GM21367 (cell line): Measurements from ENCODE around the gene AQP2.

Experiments
- ATAC-seq: cut with Tn5 transposase; IDR thresholded peaks from one replicate; pipeline ENCODE4 v1.9.1; 2021; ENCODE audit not compliant: unreplicated experiment

Gene AQP2

DNA sequence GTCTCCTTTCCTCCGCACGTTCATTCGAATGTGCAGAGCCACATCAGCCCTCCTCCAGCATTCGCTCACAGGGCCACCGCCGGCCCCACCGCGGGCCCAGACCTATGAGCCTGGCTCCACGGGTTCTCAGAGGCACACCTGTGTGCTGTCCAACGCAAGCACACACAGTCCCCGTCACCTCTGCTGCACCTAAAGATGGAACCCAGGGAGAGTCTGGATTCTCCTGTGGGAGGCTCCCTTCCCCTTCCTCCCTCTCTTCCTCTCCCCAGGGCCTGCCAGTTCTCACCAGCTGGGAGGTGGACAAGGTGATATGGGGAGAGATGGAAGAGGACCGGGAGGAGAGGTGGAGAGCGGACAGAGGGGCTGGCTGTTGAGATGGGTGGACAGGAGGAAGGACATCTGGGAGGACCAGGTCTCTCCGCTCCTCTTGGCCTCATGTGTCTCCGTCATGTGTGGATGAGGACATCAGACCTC lies 17.3 kb downstream of the AQP2 start:
- no peak for ATAC-seq

DNA sequence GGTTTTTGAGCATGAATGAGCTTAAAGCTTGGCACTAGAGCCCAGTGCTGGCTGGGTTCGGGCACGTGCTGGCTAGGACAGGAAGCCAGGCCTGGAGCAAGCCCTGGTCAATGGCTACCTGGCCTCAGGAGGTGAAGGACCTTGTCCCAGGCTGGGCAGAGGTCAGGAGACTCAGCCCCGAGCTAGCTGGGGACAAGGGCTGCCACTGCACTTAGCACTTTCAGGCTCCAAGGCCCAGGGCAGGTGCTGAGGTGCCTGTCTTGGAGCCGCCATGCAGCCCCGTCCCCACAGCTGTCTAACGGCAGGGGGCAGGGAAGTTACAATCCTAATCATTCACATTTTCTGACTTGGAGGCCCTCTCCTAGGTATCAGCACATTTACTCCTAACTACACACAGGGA lies 17.9 kb downstream of the AQP2 start:
- ATAC-seq = no peak

DNA sequence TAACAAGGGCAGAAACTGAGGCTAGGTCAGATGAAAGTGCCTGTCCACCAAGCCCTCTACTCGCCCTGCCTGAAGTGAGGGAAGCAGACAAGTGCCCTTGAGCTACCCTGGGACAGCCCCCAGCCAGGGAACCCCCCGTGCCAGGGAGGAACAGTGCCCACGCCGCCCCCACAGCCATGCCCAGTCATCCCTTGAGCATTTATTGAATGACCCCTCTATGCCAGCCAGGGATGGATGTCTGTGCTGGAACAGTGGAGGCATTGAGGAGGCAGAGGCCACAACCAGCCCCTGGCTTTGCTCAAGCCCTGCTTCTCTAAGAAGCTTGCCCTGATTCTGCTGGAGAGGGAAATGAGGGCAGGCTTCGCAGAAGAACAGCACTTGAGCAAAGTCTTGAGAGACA lies 18.5 kb downstream of the AQP2 start:
- no peak for ATAC-seq

DNA sequence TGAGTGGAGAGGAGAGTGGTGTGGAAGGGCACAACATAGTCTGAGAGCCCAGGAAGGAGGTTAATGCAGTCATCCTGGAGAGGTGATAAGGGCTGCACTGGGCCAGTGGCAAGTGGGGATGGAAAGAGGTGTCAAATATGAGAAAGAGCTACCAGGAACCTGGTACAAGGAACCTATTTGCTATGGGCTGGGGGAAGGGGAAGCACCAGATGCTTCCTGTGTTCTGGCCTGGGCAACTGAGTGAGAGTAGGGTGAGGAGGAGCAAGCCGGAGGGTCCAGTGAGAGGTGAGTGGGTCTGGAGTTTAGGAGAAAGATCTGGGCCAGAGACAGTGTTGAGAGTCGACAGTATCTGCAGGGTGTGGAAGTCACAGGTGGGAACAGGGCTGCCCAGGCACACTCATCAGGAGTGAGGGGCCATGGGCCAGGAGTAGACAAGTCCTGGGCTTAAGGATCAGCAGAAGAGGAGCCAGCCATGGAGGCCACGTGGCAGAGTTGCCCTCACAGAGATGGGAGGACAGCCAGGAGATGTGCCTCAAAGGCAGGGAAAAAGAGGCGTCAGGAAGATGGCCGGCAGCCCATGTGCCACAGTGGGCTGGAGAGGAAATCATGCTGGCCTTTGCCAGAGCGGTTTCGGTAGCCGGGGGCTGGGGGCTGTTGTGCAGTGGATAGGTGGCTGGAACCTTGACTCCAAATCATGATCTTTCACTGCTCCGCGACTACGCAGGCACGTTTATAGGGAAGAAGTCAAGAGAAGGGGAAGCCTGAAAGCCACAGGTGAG lies 19.3 kb downstream of the AQP2 start:
- no peak for ATAC-seq

DNA sequence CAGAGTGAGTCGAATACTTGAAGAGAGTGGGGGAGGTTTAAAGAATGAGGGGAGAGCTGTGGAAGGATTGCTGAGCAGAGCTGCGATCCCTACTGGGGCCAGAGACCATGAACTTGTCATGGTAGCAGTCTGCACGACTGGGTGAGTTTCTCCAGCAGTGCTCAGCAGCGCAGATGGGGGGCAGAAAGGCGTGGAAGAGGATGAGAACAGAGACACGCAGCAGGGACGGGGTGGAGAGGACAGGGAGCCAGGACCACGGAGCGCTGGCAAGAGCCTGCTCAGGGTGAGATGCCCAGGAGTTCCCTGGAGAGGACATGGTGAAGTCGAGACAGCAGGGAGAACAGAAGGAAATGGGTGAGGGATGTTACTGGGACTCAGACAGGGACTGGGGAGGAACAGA lies 20.1 kb downstream of the AQP2 start:
- no peak for ATAC-seq

DNA sequence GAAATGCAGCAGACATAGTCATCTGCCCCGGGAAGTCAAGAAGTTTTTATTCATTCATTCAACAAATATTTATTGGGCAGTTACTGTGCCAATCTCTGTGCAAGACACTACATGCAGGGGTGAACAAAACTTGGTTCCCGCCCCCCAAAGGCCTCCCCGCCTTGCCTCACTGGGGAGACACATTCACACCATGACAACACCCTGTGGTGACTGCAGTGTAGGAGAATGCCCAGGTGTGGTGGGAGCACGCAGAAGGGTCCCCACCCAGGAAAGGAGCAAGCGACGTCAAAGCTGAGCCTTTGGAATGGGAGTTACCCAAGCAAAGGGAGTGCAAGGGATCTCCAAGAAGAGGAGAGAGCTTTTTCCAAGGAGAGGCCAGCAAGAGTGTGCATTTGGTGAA lies 20.6 kb downstream of the AQP2 start:
- ATAC-seq = no peak

DNA sequence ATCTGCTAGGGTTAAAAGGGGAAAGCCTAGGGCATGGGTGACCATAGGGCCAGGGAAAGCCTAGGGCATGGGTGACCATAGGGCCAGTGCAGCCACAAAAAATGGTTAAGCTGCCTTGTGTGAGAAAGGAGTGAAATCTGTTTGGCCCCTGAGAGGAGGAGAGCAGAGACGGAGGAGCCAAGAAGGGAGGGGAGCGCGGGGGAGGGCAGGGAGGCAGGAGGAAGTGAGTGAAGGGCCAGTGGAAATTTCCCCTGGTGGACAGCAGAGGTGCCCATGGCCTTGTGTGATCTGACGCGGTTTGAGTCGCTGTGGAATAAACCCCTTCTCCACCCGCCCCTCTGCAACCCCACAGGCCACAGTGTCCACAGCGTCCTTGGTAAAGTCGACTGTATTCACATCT lies 21.6 kb downstream of the AQP2 start:
- ATAC-seq = no peak

DNA sequence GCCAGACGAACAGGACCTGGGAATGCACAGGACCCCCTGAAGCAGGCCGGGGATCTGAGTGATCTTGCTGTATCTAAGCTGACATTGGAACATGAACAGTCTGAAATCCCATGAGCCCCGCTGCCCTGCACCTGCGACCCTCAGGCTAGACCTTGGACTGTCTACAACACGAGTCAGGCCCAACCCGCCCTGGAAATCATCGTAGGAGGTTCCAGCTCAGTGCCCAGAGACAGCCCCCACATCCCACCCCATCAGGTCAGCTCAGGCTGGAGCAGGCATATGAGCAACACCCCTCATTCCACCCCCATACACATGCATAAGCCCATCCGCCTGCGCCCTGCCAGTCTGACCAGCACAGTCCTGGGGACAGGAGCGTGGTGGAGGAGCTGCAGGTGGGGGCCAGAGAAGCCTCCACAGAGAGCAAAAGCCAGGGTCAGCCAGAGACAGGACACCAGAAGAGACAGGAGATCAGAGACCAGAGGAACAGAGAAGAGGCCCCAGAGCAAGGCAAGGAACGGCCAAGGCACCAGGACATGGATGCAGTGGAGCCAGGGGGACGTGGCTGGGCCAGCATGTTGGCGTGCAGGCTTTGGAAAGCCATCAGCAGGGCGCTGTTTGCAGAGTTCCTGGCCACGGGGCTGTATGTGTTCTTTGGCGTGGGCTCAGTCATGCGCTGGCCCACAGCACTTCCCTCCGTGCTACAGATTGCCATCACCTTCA lies 22.3 kb downstream of the AQP2 start, which contains the start of gene AQP6:
TSS of gene AQP6 (plus strand) at position 307 of the 720 bp plus-strand sequence. CDS start at position 534, 227 bp downstream.
- no peak for ATAC-seq

DNA sequence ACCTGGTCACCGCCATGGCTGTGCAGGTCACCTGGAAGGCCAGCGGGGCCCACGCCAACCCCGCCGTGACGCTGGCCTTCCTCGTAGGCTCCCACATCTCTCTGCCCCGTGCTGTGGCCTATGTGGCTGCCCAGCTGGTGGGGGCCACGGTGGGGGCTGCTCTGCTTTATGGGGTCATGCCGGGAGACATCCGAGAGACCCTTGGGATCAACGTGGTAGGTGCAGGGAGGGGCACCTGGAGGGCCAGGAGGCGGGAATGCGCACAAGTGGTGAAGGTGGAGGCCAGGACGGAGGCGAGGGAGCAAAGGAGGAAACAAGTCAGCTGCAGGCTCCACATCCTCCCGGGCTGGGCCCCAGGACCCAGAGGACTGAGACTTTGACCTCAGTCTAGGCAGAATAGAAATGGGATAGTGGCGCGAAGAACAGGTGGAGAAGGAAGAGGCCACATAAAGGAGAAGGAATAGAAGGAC lies 22.9 kb downstream of the AQP2 start:
- ATAC-seq = no peak

DNA sequence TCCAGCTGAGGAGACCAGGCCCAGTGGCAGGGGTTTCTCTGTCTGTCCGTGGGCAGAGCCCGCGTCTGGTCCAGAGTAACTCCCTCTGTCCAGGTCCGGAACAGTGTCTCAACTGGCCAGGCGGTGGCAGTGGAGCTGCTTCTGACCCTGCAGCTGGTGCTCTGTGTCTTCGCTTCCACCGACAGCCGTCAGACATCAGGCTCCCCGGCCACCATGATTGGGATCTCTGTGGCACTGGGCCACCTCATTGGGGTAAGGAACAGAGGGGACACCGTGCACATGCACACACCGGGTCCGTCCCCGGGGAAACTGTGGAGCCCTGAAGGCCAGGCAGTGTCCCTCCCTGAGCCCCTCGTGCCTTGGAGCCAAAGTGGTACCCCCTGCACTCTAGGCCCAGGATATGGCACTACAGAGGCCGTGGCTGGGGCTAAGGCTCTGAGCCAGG lies 23.7 kb downstream of the AQP2 start:
- no peak for ATAC-seq

DNA sequence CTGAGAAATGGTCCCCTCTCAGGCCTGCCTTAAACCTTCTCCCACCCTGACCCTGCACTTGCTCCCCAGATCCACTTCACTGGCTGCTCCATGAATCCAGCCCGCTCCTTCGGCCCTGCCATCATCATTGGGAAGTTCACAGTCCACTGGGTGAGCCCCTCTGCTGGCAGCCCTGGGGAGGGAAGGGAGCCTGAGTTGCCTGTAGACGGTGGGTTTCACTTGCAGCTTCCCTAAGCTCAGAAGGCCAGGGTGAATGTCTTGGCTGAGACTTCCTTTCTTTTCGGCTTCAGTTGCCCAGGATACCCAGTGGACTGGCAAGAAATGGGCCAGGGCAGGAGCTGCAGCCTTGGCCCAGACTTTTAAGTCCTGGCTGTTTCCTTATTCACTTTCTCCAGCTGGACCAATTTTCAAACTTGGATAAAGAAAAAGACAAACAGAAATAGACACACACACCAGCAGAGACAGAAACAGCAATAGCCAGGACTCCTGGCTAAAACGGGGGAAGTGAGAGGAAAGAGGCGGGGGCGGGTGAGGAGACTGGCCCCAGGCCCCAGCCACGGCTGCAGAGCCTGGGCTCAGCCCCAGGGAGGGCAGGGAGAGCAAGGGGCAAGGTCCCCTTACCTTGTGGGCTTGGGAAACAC lies 24.3 kb downstream of the AQP2 start:
- ATAC-seq = no peak

DNA sequence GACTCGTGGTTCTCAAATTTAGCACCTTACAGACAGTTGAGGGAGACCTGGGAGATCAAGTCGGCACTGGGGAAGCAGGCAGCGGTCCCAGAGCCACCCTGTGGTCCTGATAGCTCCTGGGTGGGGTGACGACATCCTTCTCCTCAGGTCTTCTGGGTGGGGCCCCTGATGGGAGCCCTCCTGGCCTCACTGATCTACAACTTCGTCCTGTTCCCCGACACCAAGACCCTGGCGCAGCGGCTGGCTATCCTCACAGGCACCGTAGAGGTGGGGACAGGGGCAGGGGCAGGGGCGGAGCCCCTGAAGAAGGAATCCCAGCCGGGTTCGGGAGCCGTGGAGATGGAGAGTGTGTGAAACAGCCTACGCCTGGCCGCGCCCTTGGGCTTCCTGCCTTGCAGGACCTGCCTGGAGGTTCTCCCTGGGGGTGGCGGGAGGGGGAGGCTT lies 24.8 kb downstream of the AQP2 start:
- no peak for ATAC-seq

DNA sequence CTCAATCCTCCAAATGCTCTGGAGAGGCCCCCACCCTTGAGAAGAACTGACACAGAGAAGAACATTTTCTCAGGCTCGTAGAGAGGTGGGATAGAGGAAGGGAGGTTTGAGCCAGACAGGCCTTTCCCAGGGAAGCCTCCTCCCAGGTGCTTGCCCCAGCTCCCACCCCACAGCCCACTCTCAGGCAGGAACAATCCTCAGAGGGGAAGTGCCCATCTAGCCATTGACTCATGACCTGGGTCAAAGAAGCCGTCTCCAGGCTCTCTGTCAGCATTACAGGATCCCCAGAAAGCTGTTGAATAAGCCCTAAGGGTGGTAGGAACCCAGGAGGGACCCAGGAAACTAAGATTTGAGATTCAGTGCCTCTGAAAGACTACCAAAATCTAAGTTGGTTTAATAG lies 26.0 kb downstream of the AQP2 start:
- ATAC-seq = no peak

DNA sequence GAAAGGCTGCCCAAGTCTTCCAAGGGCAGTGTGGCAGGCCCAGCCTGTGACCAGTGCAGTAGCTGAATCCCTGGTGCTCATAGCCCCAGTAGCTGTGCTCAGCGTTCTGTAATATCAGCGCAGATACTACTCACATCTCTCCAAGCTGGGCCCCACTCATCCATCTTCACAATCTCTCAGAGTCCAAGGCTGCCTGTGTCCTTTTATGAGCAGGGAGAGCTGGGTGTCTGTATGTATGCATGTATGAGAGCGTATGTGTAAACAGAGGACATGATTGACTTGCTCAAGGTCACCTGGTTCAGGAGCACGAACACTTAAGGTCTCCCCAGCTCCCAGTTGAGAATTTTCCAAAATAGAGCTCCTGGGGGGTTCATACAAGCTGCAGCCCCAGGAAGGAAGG lies 27.6 kb downstream of the AQP2 start:
- no peak for ATAC-seq

DNA sequence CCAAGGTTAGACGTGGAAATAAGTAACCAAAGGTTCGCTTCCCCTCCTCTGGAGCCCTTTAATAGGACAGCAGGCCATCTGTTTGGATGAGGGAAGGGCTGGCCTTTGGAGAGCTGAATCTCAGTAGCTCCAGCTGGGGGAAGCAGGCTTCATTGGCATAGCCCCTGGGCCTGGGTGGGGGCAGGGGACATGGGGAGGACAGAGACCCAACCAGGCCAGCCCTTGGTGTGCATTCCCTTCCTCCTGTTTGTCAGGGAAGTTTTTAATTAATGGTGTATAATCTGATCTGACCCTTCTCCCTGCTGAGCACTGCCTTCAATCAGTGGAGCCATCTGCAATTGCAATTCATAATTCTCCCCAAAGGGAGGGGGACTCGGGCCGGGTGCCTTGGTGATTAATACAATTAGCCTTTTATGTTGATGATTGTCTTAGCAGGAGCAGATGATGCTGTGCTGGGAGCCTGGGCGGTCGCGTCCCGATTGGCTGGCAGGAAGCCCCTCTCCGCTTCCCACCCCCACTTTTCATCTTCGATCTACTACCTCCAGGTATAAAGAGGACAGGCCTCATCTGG lies 28.6 kb downstream of the AQP2 start:
- no peak for ATAC-seq

DNA sequence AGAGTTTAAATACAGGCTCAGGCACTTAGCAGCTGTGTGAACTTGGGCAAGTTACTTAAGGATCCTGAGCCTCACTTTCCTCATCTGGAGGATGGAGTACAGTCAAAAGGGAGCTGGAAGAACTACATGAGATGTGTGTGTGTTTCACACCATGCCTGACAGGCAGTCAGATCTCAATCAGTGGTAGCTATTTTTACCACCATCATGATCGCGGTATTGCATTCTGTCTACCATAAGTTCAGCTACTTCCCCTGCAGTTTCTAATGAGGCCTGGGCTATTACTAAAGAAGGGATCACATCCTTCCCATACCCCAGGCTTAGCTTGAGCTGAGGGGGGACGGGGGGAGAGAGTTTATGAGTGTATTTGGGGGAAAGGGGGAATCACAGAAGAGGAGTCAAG lies 29.3 kb downstream of the AQP2 start:
- no peak for ATAC-seq

DNA sequence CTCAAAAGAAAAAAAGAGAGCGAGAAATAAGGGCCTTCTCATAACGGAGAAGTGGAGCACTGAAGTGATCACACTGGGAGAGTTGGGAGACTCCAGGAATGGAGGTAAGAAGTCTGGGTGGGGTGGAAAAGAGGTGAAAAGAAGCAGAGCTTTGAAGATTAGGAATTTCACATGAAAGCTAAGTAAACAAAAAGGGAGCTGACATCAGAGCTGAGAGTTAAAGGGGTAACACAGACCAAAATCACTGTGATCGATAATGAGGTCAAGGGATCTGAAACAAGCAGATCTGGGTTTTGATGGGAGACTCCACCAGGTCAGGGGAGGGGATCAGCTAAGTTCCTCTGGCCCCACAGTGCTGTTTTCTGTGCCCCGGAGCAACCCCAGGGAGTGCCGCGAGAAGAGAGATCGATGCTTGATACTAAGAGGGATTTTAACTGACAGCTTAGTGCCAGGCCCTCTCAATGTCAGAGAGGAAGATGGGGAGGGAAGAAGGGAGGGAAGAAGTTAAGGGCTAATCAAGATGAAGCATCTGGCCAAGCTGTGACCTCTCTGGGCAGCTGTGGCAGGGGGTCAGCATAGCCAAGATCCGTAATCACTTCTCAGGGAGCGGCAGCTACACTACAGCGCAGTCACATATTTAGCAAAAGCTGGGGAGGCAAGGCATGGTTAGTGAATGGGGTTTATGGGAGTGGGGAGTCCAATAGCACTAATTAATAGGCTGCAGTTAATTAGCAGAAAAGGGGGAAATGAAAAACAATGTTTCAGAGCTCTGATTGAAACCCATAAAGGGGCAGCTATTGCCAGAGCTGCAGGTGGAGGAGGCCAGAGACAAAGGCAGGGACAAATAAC lies 30.2 kb downstream of the AQP2 start:
- ATAC-seq = no peak

DNA sequence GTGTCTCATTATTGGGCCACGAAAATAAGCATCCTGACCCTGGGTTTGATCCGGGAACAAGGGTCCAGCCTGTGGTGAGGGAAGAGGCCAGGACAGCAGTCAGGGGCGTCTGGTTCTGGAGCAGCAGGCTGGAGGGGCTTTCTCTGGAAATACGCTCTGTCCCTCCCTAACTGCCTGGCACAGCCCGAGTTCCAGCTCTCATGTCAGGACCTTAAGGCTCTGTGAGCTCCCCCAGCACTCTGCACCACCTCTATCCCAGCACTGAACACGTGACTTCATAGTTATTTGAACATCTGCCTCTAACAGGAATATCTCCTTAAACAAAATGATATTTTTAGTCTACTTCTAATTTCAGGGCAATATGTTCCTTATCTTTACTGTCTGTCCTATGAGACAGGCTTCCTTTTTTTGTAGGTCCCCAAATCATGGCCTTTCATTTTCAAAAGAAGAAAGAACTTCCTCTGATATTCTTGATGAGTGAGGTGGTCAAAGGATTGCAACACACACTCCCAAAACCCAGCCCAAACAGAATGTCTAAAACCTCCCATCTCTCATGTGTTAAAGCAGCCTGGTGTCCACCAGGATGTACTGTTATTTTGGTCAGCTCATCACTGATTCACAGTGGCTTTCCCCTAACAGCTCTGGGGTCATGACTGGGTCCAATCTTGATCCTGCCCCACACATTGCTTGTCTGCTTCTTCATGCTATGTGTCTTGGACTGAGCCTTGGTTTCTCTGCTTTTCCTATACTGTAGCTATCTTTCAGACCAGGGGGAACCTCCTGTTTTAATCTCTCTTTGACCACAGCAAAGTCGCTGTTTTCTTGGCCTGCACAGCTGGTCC lies 31.9 kb downstream of the AQP2 start:
- no peak for ATAC-seq

DNA sequence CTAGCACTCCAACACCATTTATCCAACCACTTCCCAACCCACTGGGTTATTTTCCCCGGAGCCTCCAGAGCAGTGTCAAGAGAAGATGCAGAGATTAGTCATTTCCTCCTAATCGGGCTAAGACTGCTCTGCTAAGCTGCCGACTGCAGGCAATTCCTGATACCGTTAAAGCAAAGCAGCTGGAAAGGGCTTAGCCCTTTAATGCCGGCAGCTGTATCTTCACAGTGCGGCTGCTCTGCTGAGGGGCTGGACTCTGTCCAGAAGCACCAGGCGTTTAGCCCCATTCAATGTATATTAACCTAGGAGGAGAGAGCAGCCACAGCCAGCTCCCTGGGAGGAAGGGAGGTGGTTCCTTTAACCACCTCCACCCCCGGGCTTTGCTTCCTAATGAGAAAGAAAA lies 33.4 kb downstream of the AQP2 start:
- no peak for ATAC-seq
